HL-60 (cell line): ENCODE data around the gene PGAP6.

Experiments used
- DNase-seq, 2 experiments: peaks; one replicate each; pipeline ENCODE4 v3.0.0-alpha.2; 2010 to 2020; ENCODE audit warnings: low read depth in 1 of 2, low spot score in 1 of 2
- H3K27ac ChIP-seq: fragments of 250-450 bp; sonication (Bioruptor Pico); replicated peaks from 2 replicates; pipeline ENCODE4 v1.5.1; 2020; ENCODE audit warnings: mild to moderate bottlenecking, moderate library complexity
- H3K27me3 ChIP-seq: fragments of 250-450 bp; sonication (Bioruptor Pico); 2 replicates; pipeline ENCODE4 v1.5.1; 2021; ENCODE audit warnings: mild to moderate bottlenecking, moderate library complexity; ENCODE audit not compliant: insufficient read depth, poor library complexity, severe bottlenecking
- H3K4me3 ChIP-seq: replicated peaks from 2 replicates; pipeline ENCODE4 v1.5.1; 2011; ENCODE audit warnings: mild to moderate bottlenecking, control low read depth, low read length; ENCODE audit not compliant: insufficient read depth
- CTCF ChIP-seq: IDR thresholded peaks from one replicate; pipeline ENCODE4 v1.5.1; 2011; ENCODE audit warnings: low read length, control low read depth, inconsistent platforms; ENCODE audit not compliant: insufficient read depth
- GABPA ChIP-seq: IDR thresholded peaks from 2 replicates; pipeline ENCODE4 v1.6.1; 2012; ENCODE audit warnings: low read depth
- POLR2AphosphoS5 ChIP-seq: IDR thresholded peaks from 2 replicates; pipeline ENCODE4 v1.6.1; 2012; ENCODE audit warnings: low read depth
- REST ChIP-seq: IDR thresholded peaks from 2 replicates; pipeline ENCODE4 v1.6.1; 2012; ENCODE audit warnings: low read depth; ENCODE audit not compliant: insufficient replicate concordance
- SPI1 ChIP-seq: IDR thresholded peaks from 2 replicates; pipeline ENCODE4 v1.6.1; 2012; ENCODE audit warnings: low read depth, mild to moderate bottlenecking, borderline replicate concordance

PGAP6 gene

GRCh38 chr16:372302-372983 is 9.3 kb downstream of the PGAP6 start:
- DNase-seq: no peak
- H3K27ac ChIP-seq: no peak overlapping the region
- no peak overlapping the region for H3K4me3 ChIP-seq
- no peak for TF ChIP-seq GABPA
- TF ChIP-seq POLR2AphosphoS5: no peak
- TF ChIP-seq REST: no peak
- TF ChIP-seq CTCF: no peak
- TF ChIP-seq SPI1: no peak
- H3K27me3 ChIP-seq: no peaks in the 10 kb centered on the region

GRCh38 chr16:371515-372301 is 10.1 kb downstream of the PGAP6 start:
- Histone ChIP-seq H3K27ac (no peak overlapping the region), H3K27me3 (no peaks in the 10 kb centered on the region), H3K4me3 (no peak overlapping the region)
- no peak for DNase-seq
- TF ChIP-seq SPI1 (no peak), CTCF (no peak), POLR2AphosphoS5 (no peak), GABPA (no peak), REST (no peak)

GRCh38 chr16:370979-371514 is 10.7 kb downstream of the PGAP6 start:
- Histone ChIP-seq H3K4me3 (no peak overlapping the region), H3K27ac (peak overlapping the region; percentile 50), H3K27me3 (no peaks in the 10 kb centered on the region)
- TF ChIP-seq CTCF: no peak
- TF ChIP-seq SPI1: no peak
- no peak for TF ChIP-seq GABPA
- no peak for TF ChIP-seq REST
- no peak for TF ChIP-seq POLR2AphosphoS5
- no peak for DNase-seq
